H7 (cell line): ENCODE data around the gene SDK2. TPM values are rescaled to one million over a fixed set of nuclear protein-coding genes. Genes with fewer than 3 reads are reported as not detected.
A peak's percentile ranks its signal among the peaks of the same experiment; 100 is the strongest.

Source experiments
- DNase-seq: peaks from one replicate; pipeline ENCODE4 v3.0.0; 2012
- H3K27me3 ChIP-seq: 2 replicates; pipeline ENCODE4 v1.6.0; 2011; ENCODE audit warnings: mild to moderate bottlenecking, low read length; ENCODE audit not compliant: control insufficient read depth, insufficient read depth
- H3K36me3 ChIP-seq: replicated peaks from 2 replicates; pipeline ENCODE4 v1.5.1; 2011; ENCODE audit warnings: low read length; ENCODE audit not compliant: control insufficient read depth, insufficient read depth
- H3K4me3 ChIP-seq: 2 replicates; pipeline ENCODE4 v1.5.1; 2011; ENCODE audit warnings: low read depth, mild to moderate bottlenecking, control low read depth, low read length, moderate library complexity; ENCODE audit not compliant: insufficient read depth
- total RNA-seq: library from RNA; depleted of rRNA; stranded (reverse); fragments of >200 nt; shearing (Covaris generic); gene quantifications from 2 replicates; pipeline ENCODE4 v1.2.3, GENCODE V29; 2014

SDK2 gene
- total RNA-seq, 1 experiment from 2014 or later: 12.1 TPM

- H3K4me3 ChIP-seq: no peak overlapping the region
- no peaks in the 10 kb centered on the region for H3K36me3 ChIP-seq
- DNase-seq: no peak
- no peaks in the 10 kb centered on the region for H3K27me3 ChIP-seq
These were observed 212.6 kb downstream of the SDK2 start for GRCh38 chr17:73431401-73432205.

- DNase-seq: no peak
- Histone ChIP-seq H3K27me3 (no peaks in the 10 kb centered on the region), H3K4me3 (no peak overlapping the region), H3K36me3 (no peaks in the 10 kb centered on the region)
These were observed 213.4 kb downstream of the SDK2 start for GRCh38 chr17:73430848-73431247.

- no peak for DNase-seq
- Histone ChIP-seq H3K4me3 (no peak overlapping the region), H3K27me3 (no peaks in the 10 kb centered on the region), H3K36me3 (no peaks in the 10 kb centered on the region)
These were observed 214.0 kb downstream of the SDK2 start for GRCh38 chr17:73430165-73430680.

GRCh38 chr17:73429440-73430164 lies 214.6 kb downstream of the SDK2 start:
- Histone ChIP-seq H3K27me3 (no peaks in the 10 kb centered on the region), H3K36me3 (no peaks in the 10 kb centered on the region), H3K4me3 (no peak overlapping the region)
- DNase-seq: peak; percentile 96

- no peak for DNase-seq
- Histone ChIP-seq H3K4me3 (no peak overlapping the region), H3K36me3 (no peaks in the 10 kb centered on the region), H3K27me3 (no peaks in the 10 kb centered on the region)
These were observed 217.0 kb downstream of the SDK2 start for GRCh38 chr17:73427198-73427597.

GRCh38 chr17:73424571-73424970 lies 219.7 kb downstream of the SDK2 start:
- no peak for DNase-seq
- Histone ChIP-seq H3K4me3 (no peak overlapping the region), H3K36me3 (no peaks in the 10 kb centered on the region), H3K27me3 (no peaks in the 10 kb centered on the region)

- H3K27me3 ChIP-seq: no peaks in the 10 kb centered on the region
- H3K4me3 ChIP-seq: no peak overlapping the region
- DNase-seq: peak; percentile 30
- H3K36me3 ChIP-seq: no peaks in the 10 kb centered on the region
These were observed 220.4 kb downstream of the SDK2 start for GRCh38 chr17:73423806-73424205.

GRCh38 chr17:73423159-73423715 lies 221.0 kb downstream of the SDK2 start:
- peak; percentile 25 for DNase-seq
- Histone ChIP-seq H3K27me3 (no peaks in the 10 kb centered on the region), H3K36me3 (no peaks in the 10 kb centered on the region), H3K4me3 (no peak overlapping the region)

GRCh38 chr17:73422121-73422520 lies 222.1 kb downstream of the SDK2 start:
- Histone ChIP-seq H3K36me3 (no peaks in the 10 kb centered on the region), H3K4me3 (no peak overlapping the region), H3K27me3 (no peaks in the 10 kb centered on the region)
- no peak for DNase-seq

- Histone ChIP-seq H3K27me3 (no peaks in the 10 kb centered on the region), H3K4me3 (no peak overlapping the region), H3K36me3 (no peaks in the 10 kb centered on the region)
- peak; percentile 77 for DNase-seq
These were observed 223.3 kb downstream of the SDK2 start for GRCh38 chr17:73420897-73421296.

- Histone ChIP-seq H3K36me3 (no peaks in the 10 kb centered on the region), H3K4me3 (no peak overlapping the region), H3K27me3 (no peaks in the 10 kb centered on the region)
- no peak for DNase-seq
These were observed 224.4 kb downstream of the SDK2 start for GRCh38 chr17:73419881-73420280.

GRCh38 chr17:73419051-73419450 lies 225.2 kb downstream of the SDK2 start:
- no peaks in the 10 kb centered on the region for H3K36me3 ChIP-seq
- no peak for DNase-seq
- H3K27me3 ChIP-seq: no peaks in the 10 kb centered on the region
- no peak overlapping the region for H3K4me3 ChIP-seq

GRCh38 chr17:73415782-73416181 lies 228.5 kb downstream of the SDK2 start:
- H3K36me3 ChIP-seq: no peaks in the 10 kb centered on the region
- no peak overlapping the region for H3K4me3 ChIP-seq
- no peaks in the 10 kb centered on the region for H3K27me3 ChIP-seq
- no peak for DNase-seq

- Histone ChIP-seq H3K4me3 (no peak overlapping the region), H3K36me3 (no peaks in the 10 kb centered on the region), H3K27me3 (no peaks in the 10 kb centered on the region)
- DNase-seq: peak; percentile 12
These were observed 229.9 kb downstream of the SDK2 start for GRCh38 chr17:73414171-73414955.
